HEK293T (cell line): ENCODE data around the gene DNAJC17.

Experiments
- ARNT ChIP-seq: fragments of 450-650 bp; IDR thresholded peaks from 2 replicates; pipeline ENCODE4 v1.6.1; 2017; ENCODE audit warnings: mild to moderate bottlenecking
- BHLHE40 ChIP-seq: fragments of 450-650 bp; IDR thresholded peaks from 2 replicates; pipeline ENCODE4 v1.6.1; 2016; ENCODE audit warnings: mild to moderate bottlenecking, moderate library complexity, borderline replicate concordance
- FOXA1 ChIP-seq: fragments of 450-650 bp; IDR thresholded peaks from 2 replicates; pipeline ENCODE4 v1.6.1; 2016; ENCODE audit warnings: mild to moderate bottlenecking
- FOXM1 ChIP-seq: fragments of 450-650 bp; IDR thresholded peaks from 2 replicates; pipeline ENCODE4 v1.6.1; 2017; ENCODE audit warnings: mild to moderate bottlenecking, borderline replicate concordance
- L3MBTL2 ChIP-seq: fragments of 450-650 bp; conservative IDR thresholded peaks from 2 replicates; pipeline ENCODE4 v1.6.1; 2016; ENCODE audit warnings: mild to moderate bottlenecking
- NFRKB ChIP-seq: fragments of 450-650 bp; IDR thresholded peaks from 2 replicates; pipeline ENCODE4 v1.6.1; 2016; ENCODE audit warnings: mild to moderate bottlenecking, moderate library complexity
- PKNOX1 ChIP-seq: fragments of 450-650 bp; IDR thresholded peaks from 2 replicates; pipeline ENCODE4 v1.6.1; 2016
- SP1 ChIP-seq: fragments of 450-650 bp; IDR thresholded peaks from 2 replicates; pipeline ENCODE4 v1.6.1; 2017
- SUZ12 ChIP-seq: fragments of 450-650 bp; IDR thresholded peaks from 2 replicates; pipeline ENCODE4 v1.6.1; 2016; ENCODE audit warnings: mild to moderate bottlenecking
- ZNF384 ChIP-seq: fragments of 450-650 bp; IDR thresholded peaks from 2 replicates; pipeline ENCODE4 v1.6.1; 2016

DNA sequence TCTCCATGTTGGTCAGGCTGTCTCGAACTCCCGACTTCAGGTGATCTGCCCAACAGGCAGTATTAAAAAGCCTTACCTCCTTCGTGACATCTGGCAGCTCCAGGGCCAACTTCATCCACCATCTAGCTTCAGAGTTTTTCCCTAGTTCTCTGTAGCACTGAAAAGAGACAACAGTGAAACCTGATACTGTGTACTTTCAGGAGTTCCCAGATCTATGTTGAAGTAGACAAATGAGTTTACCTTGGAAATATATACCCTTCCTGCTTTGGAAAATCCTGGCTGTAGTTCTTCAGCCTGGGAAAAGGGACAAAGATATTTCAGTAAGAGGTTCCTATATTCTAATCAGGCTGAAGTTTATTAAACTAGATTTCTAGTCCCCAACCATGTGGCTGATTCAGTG is 70.2 kb downstream of the DNAJC17 start:
- TF ChIP-seq FOXM1 (no peak), SP1 (no peak), FOXA1 (no peak), SUZ12 (no peak), L3MBTL2 (no peak), ZNF384 (no peak), NFRKB (no peak), BHLHE40 (no peak), PKNOX1 (no peak), ARNT (no peak)
